Tibial nerve (tissue), 4 donors: ENCODE measurements around the gene ARPP19. TPM values are rescaled to one million over a fixed set of nuclear protein-coding genes. Genes with fewer than 3 reads are reported as not detected.

Experiments
- DNase-seq, 2 donors: peaks; one replicate each; pipeline ENCODE4 v3.0.0-alpha.2; 2019; ENCODE audit warnings: low spot score in 2 of 2
- H3K27ac ChIP-seq, 4 donors: fragments of 200-600 bp; sonication (generic) in 3 of 4; one replicate each; pipeline ENCODE4 v1.5.1; 2017 to 2019; ENCODE audit warnings: mild to moderate bottlenecking in 1 of 4
- H3K27me3 ChIP-seq, 2 donors: fragments of 200-600 bp; sonication (generic) in 1 of 2; one replicate each; pipeline versions ENCODE4 v1.5.1 to v1.6.0; 2017 to 2019
- H3K36me3 ChIP-seq, 3 donors: fragments of 200-600 bp; sonication (generic); one replicate each; pipeline ENCODE4 v1.5.1; 2018 to 2019
- H3K4me1 ChIP-seq, 4 donors: fragments of 200-600 bp; sonication (generic) in 3 of 4; one replicate each; pipeline ENCODE4 v1.5.1; 2017 to 2019
- H3K4me3 ChIP-seq, 4 donors: fragments of 200-600 bp; sonication (generic) in 3 of 4; one replicate each; pipeline ENCODE4 v1.5.1; 2017 to 2019; ENCODE audit warnings: mild to moderate bottlenecking in 1 of 4, moderate library complexity in 1 of 4
- H3K9me3 ChIP-seq, 4 donors: fragments of 200-600 bp; sonication (generic) in 3 of 4; one replicate each; pipeline ENCODE4 v1.5.1; 2017 to 2019
- CTCF ChIP-seq, 5 experiments: fragments of 200-600 bp in 3 of 5; fragments of 450-650 bp in 2 of 5; sonication (generic) in 3 of 5; IDR thresholded peaks; one replicate each; pipeline ENCODE4 v1.5.1; 2016 to 2019; ENCODE audit warnings: antibody characterized with exemption in 5 of 5, mild to moderate bottlenecking in 3 of 5, moderate library complexity in 2 of 5
- EP300 ChIP-seq, 2 donors: sonication (generic); formaldehyde crosslinking; IDR thresholded peaks; one replicate each; pipeline ENCODE4 v1.6.1; 2017; ENCODE audit warnings: antibody characterized with exemption in 2 of 2, mild to moderate bottlenecking in 1 of 2
- POLR2A ChIP-seq, 2 donors: fragments of 450-650 bp; IDR thresholded peaks; one replicate each; pipeline ENCODE4 v1.6.1; 2017; ENCODE audit warnings: antibody characterized with exemption in 2 of 2, mild to moderate bottlenecking in 2 of 2, moderate library complexity in 2 of 2
- WGBS, 2 donors: methylation state at CpG; one replicate each; pipeline ENCODE4 v1.1.5; 2018; 5-methylcytosine and 5-hydroxymethylcytosine counted together
- total RNA-seq, 4 donors: library from RNA; depleted of rRNA; stranded (reverse); fragments of >200 nt; gene quantifications; one replicate each; pipeline ENCODE4 v1.1.0, GENCODE V29; 2016

Gene ARPP19, protein sequence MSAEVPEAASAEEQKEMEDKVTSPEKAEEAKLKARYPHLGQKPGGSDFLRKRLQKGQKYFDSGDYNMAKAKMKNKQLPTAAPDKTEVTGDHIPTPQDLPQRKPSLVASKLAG
- 100 to 1,000 TPM in 3 of 4 donors, 10 to 100 TPM in 1; 84.9 to 123 (median 110) TPM for total RNA-seq

GRCh38 chr15:52568601-52569585, at the start of gene ARPP19:
ARPP19 (minus strand) TSS chr15:52569030; CDS start chr15:52568892, 138 bp downstream.
- peak; percentile 72 to 80 for DNase-seq
- Histone ChIP-seq H3K27me3 (no peaks in the 10 kb centered on the region), H3K4me3 (peak within 1 kb of the TSS; percentile 66 to 97 (median 84)), H3K27ac (peak within 1 kb of the TSS; percentile 91 to 99 (median 93)), H3K4me1 (peaks cover 0 to 44% (median 32%) of the 10 kb centered on the region in 4 donors), H3K9me3 (no peaks in the 10 kb centered on the region), H3K36me3 (no peaks in the 10 kb centered on the region)
- WGBS, 2 donors: 6% methylated on average over 62 to 73 of the region's 82 CpGs
- TF ChIP-seq CTCF (IDR thresholded peaks at IDR 0.05) (peak in 4 of 5 experiments; percentile 2 to 62 (median 22)), POLR2A (IDR thresholded peaks at IDR 0.05) (peak; percentile 73 to 84), EP300 (IDR thresholded peaks at IDR 0.05) (peak; percentile 42 to 90)

- H3K9me3 ChIP-seq: no peaks in the 10 kb centered on the region
- TF ChIP-seq EP300 (IDR thresholded peaks at IDR 0.05) (no peak), CTCF (IDR thresholded peaks at IDR 0.05) (no peak), POLR2A (IDR thresholded peaks at IDR 0.05) (no peak)
- H3K27ac ChIP-seq: no peak overlapping the region
- no peak overlapping the region for H3K4me3 ChIP-seq
- 89 to 93% methylated on average over 1 of the region's 1 CpG for WGBS, 2 donors
- no peaks in the 10 kb centered on the region for H3K4me1 ChIP-seq
- peaks cover 0 to 85% (median 15%) of the 10 kb centered on the region in 3 donors for H3K36me3 ChIP-seq
- DNase-seq: no peak
- no peaks in the 10 kb centered on the region for H3K27me3 ChIP-seq
These were observed 48.2 kb upstream of the ARPP19 start for GRCh38 chr15:52617026-52617425.

DNA sequence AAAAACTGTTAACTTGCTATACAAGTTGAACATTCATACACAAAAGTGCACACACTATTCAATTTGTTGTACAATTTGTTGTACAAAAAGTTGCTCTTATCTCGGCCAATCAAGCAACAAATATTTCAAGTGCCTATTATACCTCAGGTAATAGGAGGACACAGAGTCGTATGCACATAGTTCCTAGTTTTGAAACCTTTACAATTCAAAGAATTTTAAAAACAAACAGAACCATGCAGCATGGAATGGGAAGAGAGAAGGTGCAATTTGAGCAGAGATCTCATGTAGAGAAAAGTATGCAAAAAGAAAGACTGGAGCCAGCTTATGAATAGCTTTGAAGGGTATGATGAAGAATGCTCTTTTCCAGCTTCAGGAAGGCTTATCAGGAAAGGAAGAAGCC, 46.5 kb upstream of the ARPP19 start:
- WGBS, 2 donors: 88% methylated on average over 2 of the region's 2 CpGs
- Histone ChIP-seq H3K4me3 (no peak overlapping the region), H3K4me1 (no peaks in the 10 kb centered on the region), H3K27ac (no peak overlapping the region), H3K9me3 (no peaks in the 10 kb centered on the region), H3K36me3 (peaks cover 0 to 87% (median 21%) of the 10 kb centered on the region in 3 donors), H3K27me3 (no peaks in the 10 kb centered on the region)
- DNase-seq: no peak
- no peak for TF ChIP-seq EP300 (IDR thresholded peaks at IDR 0.05)
- TF ChIP-seq CTCF (IDR thresholded peaks at IDR 0.05): no peak
- TF ChIP-seq POLR2A (IDR thresholded peaks at IDR 0.05): no peak

DNA sequence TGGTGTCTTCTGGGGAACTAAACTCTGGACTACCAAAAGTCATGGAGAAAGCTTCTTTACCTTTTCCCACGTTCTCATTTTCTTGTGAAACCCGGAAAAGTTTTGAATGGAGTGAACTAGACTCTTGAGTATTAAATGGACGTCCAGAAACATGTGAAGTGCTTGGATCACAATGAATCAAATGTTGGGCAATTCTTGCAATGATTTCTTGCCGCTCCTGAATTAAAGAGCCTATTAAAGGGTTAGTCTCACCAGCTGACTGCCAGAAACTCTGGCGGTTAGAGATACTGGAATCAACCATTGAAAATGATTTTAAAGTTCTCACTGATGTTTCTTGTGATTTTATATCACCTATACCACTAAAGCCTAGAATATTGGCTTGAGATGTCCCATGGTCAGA, 40.8 kb upstream of the ARPP19 start:
- no peaks in the 10 kb centered on the region for H3K4me1 ChIP-seq
- WGBS, 2 donors: 90 to 92% methylated on average over 5 of the region's 5 CpGs
- H3K36me3 ChIP-seq: peaks cover 0 to 82% (median 16%) of the 10 kb centered on the region in 3 donors
- TF ChIP-seq EP300 (IDR thresholded peaks at IDR 0.05) (no peak), CTCF (IDR thresholded peaks at IDR 0.05) (no peak), POLR2A (IDR thresholded peaks at IDR 0.05) (no peak)
- no peaks in the 10 kb centered on the region for H3K27me3 ChIP-seq
- no peak overlapping the region for H3K27ac ChIP-seq
- no peak for DNase-seq
- no peaks in the 10 kb centered on the region for H3K9me3 ChIP-seq
- H3K4me3 ChIP-seq: no peak overlapping the region

DNA sequence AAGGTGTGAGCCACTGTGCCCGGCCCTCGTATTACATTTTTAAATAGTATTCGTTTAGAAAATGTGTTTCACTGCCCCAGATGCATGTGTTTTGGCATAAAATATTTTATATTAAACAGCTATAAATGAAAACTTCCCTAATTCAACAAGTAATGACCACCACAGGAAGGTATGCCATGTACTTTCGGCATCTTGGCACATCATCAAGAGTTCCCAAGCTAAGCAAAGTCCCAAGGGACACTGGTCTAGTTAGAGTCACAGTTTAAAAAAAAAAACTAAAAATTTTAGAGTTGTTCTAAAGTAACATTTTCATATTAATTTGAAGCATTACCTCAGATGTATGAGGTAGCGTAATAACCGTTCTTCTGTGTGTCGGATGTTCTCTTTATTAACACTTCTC, 15.6 kb upstream of the ARPP19 start:
- Histone ChIP-seq H3K9me3 (no peaks in the 10 kb centered on the region), H3K4me3 (no peak overlapping the region), H3K36me3 (peaks cover 0 to 65% (median 0%) of the 10 kb centered on the region in 3 donors), H3K27me3 (no peaks in the 10 kb centered on the region), H3K4me1 (no peaks in the 10 kb centered on the region), H3K27ac (no peak overlapping the region)
- DNase-seq: no peak
- TF ChIP-seq POLR2A (IDR thresholded peaks at IDR 0.05) (no peak), EP300 (IDR thresholded peaks at IDR 0.05) (no peak), CTCF (IDR thresholded peaks at IDR 0.05) (no peak)
- WGBS, 2 donors: 94% methylated on average over 7 of the region's 7 CpGs
